HFFc6 (cell line): ENCODE results near the gene TAPT1. TPM values are rescaled to one million over a fixed set of nuclear protein-coding genes. Genes with fewer than 3 reads are reported as not detected.

Experiments
- DNase-seq: peaks from one replicate; pipeline ENCODE4 v3.0.0-alpha.2; 2018
- H3K27ac Mint-ChIP-seq: 2 replicates; pipeline ENCODE4 v1.8.0; 2020; ENCODE audit warnings: mild to moderate bottlenecking, mixed read lengths
- H3K27me3 Mint-ChIP-seq: 2 replicates; pipeline ENCODE4 v1.8.0; 2021; ENCODE audit warnings: mild to moderate bottlenecking, moderate library complexity, mixed read lengths; ENCODE audit not compliant: insufficient read depth
- H3K36me3 Mint-ChIP-seq: 2 replicates; pipeline ENCODE4 v1.8.0; 2021; ENCODE audit warnings: low read depth, mixed read lengths
- H3K4me1 Mint-ChIP-seq: 2 replicates; pipeline ENCODE4 v1.8.0; 2020; ENCODE audit warnings: low read depth, mixed read lengths
- H3K4me3 Mint-ChIP-seq: 2 replicates; pipeline ENCODE4 v1.8.0; 2020; ENCODE audit warnings: mild to moderate bottlenecking, moderate library complexity, mixed read lengths
- H3K9me3 Mint-ChIP-seq: 2 replicates; pipeline ENCODE4 v1.8.0; 2020; ENCODE audit warnings: mild to moderate bottlenecking, mixed read lengths
- total RNA-seq, 6 experiments: library from RNA; stranded (reverse); fragmentation: NEBNext Ultra II Directional; extraction: Animal tissue kit (Norgen Biotek cat#: 25700); gene quantifications; 2 replicates in 1 of 6; 3 replicates in 5 of 6; pipeline ENCODE4 v1.2.3, GENCODE V29; 2021
- TF ChIP-seq, protein P1 (sequence below): fragments of 200-600 bp; sonication (generic); IDR thresholded peaks from 2 replicates; pipeline ENCODE4 v1.5.0; 2021; ENCODE audit warnings: antibody characterized with exemption, mild to moderate bottlenecking

TAPT1 gene
- total RNA-seq, 6 experiments from 2014 or later = 11.8 to 17.9 (median 15.3) TPM

DNA sequence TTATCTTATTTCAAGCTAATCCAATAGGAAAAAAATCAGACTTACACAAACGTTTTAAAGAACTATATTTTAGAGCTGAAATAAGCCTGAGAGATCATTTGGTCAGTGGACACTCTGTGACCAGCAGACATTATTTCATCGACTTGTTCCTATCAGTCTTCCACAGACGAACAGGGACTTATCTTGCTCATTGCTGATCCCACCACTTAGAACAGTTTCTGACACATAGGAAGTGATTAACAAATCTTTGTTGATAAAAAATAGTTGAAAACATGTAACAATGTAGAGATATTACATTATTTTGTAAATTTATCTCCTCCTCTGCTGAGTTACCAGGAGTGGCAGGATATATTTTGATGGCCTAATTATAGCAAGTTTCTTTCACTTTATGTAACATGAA lies 65.8 kb downstream of the TAPT1 start:
- no peak overlapping the region for H3K4me3 Mint-ChIP-seq

DNA sequence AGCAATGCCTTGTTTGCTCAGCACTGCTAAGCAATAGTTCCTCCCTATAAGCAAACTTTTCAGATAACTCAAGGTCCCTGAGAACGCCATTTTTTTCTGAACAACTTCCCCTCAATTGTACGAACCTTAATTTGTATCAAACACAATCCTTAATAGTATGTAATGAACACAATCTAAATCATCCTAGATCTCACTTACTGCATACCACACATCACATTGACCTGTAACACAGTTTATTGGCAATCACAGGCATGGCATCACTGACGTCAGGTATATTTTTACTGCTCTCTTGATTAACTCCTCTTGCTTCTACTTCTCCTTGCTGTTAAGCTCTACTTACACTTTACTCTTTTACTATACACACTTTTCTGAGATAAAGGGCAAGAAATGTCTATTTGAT lies 67.0 kb downstream of the TAPT1 start:
- no peak for DNase-seq
- peaks cover 8% of the 10 kb centered on the region; the same call in 1 of the 2 replicates for H3K27me3 Mint-ChIP-seq
- H3K27ac Mint-ChIP-seq = no peak overlapping the region
- no peaks in the 10 kb centered on the region for H3K4me1 Mint-ChIP-seq
- H3K4me3 Mint-ChIP-seq = no peak overlapping the region
- no peaks in the 10 kb centered on the region for H3K36me3 Mint-ChIP-seq
- no peaks in the 10 kb centered on the region for H3K9me3 Mint-ChIP-seq
- TF ChIP-seq, protein P1, sequence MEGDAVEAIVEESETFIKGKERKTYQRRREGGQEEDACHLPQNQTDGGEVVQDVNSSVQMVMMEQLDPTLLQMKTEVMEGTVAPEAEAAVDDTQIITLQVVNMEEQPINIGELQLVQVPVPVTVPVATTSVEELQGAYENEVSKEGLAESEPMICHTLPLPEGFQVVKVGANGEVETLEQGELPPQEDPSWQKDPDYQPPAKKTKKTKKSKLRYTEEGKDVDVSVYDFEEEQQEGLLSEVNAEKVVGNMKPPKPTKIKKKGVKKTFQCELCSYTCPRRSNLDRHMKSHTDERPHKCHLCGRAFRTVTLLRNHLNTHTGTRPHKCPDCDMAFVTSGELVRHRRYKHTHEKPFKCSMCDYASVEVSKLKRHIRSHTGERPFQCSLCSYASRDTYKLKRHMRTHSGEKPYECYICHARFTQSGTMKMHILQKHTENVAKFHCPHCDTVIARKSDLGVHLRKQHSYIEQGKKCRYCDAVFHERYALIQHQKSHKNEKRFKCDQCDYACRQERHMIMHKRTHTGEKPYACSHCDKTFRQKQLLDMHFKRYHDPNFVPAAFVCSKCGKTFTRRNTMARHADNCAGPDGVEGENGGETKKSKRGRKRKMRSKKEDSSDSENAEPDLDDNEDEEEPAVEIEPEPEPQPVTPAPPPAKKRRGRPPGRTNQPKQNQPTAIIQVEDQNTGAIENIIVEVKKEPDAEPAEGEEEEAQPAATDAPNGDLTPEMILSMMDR = no peak

More for the DNA sequence above, 65.8 kb downstream of the TAPT1 start:
- no peaks in the 10 kb centered on the region for H3K9me3 Mint-ChIP-seq
- H3K4me1 Mint-ChIP-seq = no peaks in the 10 kb centered on the region
- H3K27ac Mint-ChIP-seq = no peak overlapping the region
- TF ChIP-seq, protein P1 = no peak
- H3K36me3 Mint-ChIP-seq = 0 out of 2 replicates have a peak, but pooled peaks cover 4% of the 10 kb centered on the region
- peaks cover 4% of the 10 kb centered on the region; the same call in 1 of the 2 replicates for H3K27me3 Mint-ChIP-seq
- DNase-seq = no peak

DNA sequence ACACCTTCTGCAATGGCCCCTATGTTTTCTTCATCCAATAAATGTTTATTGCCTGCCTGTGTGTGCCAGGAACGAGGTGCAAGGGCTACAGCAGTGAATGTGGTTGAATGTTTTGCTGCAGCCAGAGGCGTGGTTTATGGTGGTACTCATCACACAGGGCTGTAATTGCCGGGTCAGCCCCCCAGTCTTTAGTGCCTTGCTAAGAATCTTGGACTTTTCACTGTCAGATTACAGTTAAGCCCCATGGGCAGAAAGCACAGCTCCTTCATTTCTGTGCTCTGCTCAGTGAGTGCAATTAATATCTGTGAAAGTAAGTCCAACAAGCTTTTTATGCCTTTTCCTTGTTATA lies 67.8 kb downstream of the TAPT1 start:
- Mint-ChIP-seq H3K9me3 (no peaks in the 10 kb centered on the region), H3K27me3 (peaks cover 8% of the 10 kb centered on the region; the same call in 1 of the 2 replicates), H3K27ac (no peak overlapping the region), H3K36me3 (no peaks in the 10 kb centered on the region), H3K4me1 (no peaks in the 10 kb centered on the region), H3K4me3 (no peak overlapping the region)
- TF ChIP-seq, protein P1 = no peak
- no peak for DNase-seq

DNA sequence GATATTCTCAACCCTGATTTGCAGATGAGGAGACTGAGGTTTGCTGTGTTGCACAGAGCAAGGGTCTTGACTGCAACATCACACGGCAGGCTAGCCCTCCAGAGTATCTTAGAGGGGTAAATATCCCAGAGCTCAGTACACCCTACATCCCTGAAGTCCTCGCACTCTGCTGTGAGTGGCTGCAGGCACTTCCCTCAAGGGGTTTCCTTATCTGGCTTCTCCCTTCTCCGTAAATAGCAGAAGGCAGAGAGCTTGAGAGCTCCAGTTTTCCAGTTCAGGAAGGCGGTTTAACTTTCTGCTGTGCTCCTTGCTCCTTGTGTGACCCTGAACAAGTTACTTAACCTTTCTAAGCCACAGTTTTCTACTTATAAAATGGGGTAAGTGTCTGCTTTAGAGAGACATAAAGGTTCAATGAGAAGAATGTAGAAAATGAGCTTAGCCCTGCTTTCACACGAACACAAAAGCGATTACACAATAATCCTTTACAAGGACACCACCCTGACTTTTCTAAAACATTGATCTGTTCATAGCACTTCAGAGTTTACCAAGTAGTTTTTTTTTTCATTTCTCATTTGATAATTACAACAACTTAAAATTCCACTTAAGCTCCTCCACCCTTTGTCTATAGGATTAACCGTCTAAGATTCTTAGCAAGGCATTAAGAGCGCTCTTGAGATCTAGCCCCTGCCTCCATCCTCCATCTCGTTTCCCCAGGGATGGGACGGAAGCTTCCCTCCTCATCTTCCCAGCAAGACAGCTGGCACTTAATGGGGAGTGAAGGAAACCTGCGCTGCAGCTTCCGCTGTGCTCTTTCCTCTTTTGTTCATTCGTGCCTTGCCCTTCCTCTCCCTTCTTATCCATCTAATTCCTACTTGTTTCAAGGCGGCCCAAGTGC lies 68.4 kb downstream of the TAPT1 start:
- no peaks in the 10 kb centered on the region for H3K36me3 Mint-ChIP-seq
- no peak for DNase-seq
- no peak overlapping the region for H3K27ac Mint-ChIP-seq
- H3K4me3 Mint-ChIP-seq = no peak overlapping the region
- H3K4me1 Mint-ChIP-seq = no peaks in the 10 kb centered on the region
- TF ChIP-seq, protein P1 = no peak
- H3K27me3 Mint-ChIP-seq = peaks cover 8% of the 10 kb centered on the region; the same call in 1 of the 2 replicates
- H3K9me3 Mint-ChIP-seq = no peaks in the 10 kb centered on the region

DNA sequence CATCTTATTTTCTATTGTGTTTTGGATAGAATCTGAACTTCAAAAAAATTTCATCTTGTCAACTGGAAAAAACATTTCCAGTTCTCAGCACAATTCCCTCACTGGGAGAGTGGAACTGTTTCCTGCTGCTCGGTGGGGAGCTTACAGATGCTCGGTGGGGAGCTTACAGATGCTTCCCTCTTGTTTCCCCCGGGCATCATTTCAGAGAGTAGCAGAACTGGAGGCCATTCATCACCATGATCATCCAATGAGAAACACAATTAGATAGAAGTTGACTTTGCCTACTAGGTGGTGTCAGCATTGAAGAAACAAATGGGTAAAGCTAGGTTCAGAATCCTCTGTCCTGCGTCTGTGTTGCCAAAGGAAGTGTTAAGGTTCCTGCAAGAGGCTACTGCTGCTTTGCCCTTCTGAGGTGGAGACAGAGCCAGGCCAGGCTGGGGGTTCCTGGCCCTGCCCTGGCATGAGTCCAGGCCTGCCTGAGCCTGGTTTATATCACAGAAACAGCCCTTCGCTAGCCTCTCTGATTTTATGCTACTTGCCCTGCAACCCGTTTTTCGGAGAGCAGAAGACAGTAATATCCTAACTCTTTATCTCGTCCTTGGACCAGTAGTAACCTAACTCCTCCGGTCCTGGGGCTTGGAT lies 70.6 kb downstream of the TAPT1 start:
- H3K27ac Mint-ChIP-seq = no peak overlapping the region
- peaks cover 5% of the 10 kb centered on the region for H3K4me1 Mint-ChIP-seq
- TF ChIP-seq, protein P1 = no peak

More for the DNA sequence above, 70.6 kb downstream of the TAPT1 start:
- no peak overlapping the region for H3K4me3 Mint-ChIP-seq
- no peaks in the 10 kb centered on the region for H3K36me3 Mint-ChIP-seq
- H3K9me3 Mint-ChIP-seq = no peaks in the 10 kb centered on the region
- no peak for DNase-seq
- peaks cover 8% of the 10 kb centered on the region; the same call in 1 of the 2 replicates for H3K27me3 Mint-ChIP-seq
